HL-60 (cell line): ENCODE measurements around the gene AIFM2.
"Not testable (repeated sequence)": the region's sequence is repeated elsewhere in the genome, so short reads cannot be mapped to it uniquely, and the experiment has no call there.

Source experiments
- DNase-seq, 2 experiments: peaks; one replicate each; pipeline ENCODE4 v3.0.0-alpha.2; 2010 to 2020; ENCODE audit warnings: low read depth in 1 of 2, low spot score in 1 of 2
- H3K27ac ChIP-seq: fragments of 250-450 bp; sonication (Bioruptor Pico); replicated peaks from 2 replicates; pipeline ENCODE4 v1.5.1; 2020; ENCODE audit warnings: mild to moderate bottlenecking, moderate library complexity
- H3K27me3 ChIP-seq: fragments of 250-450 bp; sonication (Bioruptor Pico); 2 replicates; pipeline ENCODE4 v1.5.1; 2021; ENCODE audit warnings: mild to moderate bottlenecking, moderate library complexity; ENCODE audit not compliant: insufficient read depth, poor library complexity, severe bottlenecking
- H3K4me3 ChIP-seq: replicated peaks from 2 replicates; pipeline ENCODE4 v1.5.1; 2011; ENCODE audit warnings: mild to moderate bottlenecking, control low read depth, low read length; ENCODE audit not compliant: insufficient read depth
- GABPA ChIP-seq: IDR thresholded peaks from 2 replicates; pipeline ENCODE4 v1.6.1; 2012; ENCODE audit warnings: low read depth
- POLR2AphosphoS5 ChIP-seq: IDR thresholded peaks from 2 replicates; pipeline ENCODE4 v1.6.1; 2012; ENCODE audit warnings: low read depth
- SPI1 ChIP-seq: IDR thresholded peaks from 2 replicates; pipeline ENCODE4 v1.6.1; 2012; ENCODE audit warnings: low read depth, mild to moderate bottlenecking, borderline replicate concordance
- TF ChIP-seq, protein P1 (sequence below): IDR thresholded peaks from one replicate; pipeline ENCODE4 v1.5.1; 2011; ENCODE audit warnings: low read length, control low read depth, inconsistent platforms; ENCODE audit not compliant: insufficient read depth
- TF ChIP-seq, protein P2 (sequence below): IDR thresholded peaks from 2 replicates; pipeline ENCODE4 v1.6.1; 2012; ENCODE audit warnings: low read depth; ENCODE audit not compliant: insufficient replicate concordance

AIFM2 gene

DNA sequence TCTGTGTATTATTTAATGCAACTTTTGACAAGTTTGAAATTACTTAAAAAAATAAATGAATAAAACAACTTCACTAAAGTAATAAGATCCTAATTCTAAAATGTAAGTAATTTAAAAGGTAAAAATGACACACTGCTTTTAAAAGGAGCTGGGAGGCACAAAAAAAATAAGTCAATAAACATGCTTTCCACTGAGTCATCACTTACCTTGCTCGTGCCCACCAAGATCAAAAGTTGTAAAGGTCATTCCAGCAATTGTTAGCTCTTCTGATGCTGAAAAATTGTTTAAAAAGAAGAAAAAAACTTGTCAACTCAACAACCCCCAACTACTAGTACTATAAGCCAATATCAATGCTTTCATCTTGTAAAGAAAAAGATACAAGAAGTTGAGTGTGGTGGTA is 28.2 kb upstream of the AIFM2 start:
- DNase-seq: no peak
- Histone ChIP-seq H3K4me3 (no peak overlapping the region), H3K27ac (no peak overlapping the region), H3K27me3 (no peaks in the 10 kb centered on the region)
- no peak for TF ChIP-seq POLR2AphosphoS5

DNA sequence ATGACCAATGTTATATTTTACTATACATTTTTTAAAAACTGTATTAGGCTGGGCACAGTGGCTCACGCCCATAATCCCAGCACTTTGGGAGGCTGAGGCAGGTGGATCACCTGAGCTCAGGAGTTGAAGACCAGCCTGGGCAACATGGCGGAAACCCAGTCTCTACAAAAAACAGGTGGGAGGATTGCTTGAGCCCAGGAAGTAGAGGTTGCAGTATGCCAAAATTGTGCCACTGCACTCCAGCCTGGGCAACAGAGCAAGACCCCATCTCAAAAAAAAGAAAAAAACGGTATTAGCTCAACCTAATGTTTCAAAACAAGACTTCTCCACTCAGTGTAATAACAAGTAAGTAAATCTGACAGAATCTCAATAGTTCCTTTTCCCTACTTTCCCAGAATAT is 26.7 kb upstream of the AIFM2 start:
- H3K27me3 ChIP-seq, H3K27ac ChIP-seq, H3K4me3 ChIP-seq, DNase-seq: not testable (repeated sequence)

DNA sequence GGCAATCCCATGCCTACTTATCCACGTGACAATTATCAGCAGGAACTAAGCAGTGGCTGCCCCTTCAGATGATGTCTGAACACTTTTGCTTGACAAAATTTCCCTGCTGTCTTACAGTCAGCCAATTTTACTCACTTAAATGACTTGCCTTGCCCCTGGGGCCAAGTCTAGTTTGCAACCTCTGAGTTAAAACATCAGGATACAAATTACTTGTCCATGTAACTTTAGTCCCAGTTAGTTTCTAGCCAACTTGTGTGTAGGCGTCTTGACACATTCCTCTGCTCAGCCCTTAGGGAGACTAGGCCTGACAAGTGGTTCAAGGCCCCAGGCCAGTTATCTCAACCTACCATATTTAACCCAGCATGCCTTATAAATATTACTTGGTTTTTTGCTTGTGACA is 25.5 kb upstream of the AIFM2 start:
- Histone ChIP-seq H3K4me3 (no peak overlapping the region), H3K27ac (no peak overlapping the region), H3K27me3 (no peaks in the 10 kb centered on the region)
- TF ChIP-seq, protein P1, sequence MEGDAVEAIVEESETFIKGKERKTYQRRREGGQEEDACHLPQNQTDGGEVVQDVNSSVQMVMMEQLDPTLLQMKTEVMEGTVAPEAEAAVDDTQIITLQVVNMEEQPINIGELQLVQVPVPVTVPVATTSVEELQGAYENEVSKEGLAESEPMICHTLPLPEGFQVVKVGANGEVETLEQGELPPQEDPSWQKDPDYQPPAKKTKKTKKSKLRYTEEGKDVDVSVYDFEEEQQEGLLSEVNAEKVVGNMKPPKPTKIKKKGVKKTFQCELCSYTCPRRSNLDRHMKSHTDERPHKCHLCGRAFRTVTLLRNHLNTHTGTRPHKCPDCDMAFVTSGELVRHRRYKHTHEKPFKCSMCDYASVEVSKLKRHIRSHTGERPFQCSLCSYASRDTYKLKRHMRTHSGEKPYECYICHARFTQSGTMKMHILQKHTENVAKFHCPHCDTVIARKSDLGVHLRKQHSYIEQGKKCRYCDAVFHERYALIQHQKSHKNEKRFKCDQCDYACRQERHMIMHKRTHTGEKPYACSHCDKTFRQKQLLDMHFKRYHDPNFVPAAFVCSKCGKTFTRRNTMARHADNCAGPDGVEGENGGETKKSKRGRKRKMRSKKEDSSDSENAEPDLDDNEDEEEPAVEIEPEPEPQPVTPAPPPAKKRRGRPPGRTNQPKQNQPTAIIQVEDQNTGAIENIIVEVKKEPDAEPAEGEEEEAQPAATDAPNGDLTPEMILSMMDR: no peak
- TF ChIP-seq, protein P2, sequence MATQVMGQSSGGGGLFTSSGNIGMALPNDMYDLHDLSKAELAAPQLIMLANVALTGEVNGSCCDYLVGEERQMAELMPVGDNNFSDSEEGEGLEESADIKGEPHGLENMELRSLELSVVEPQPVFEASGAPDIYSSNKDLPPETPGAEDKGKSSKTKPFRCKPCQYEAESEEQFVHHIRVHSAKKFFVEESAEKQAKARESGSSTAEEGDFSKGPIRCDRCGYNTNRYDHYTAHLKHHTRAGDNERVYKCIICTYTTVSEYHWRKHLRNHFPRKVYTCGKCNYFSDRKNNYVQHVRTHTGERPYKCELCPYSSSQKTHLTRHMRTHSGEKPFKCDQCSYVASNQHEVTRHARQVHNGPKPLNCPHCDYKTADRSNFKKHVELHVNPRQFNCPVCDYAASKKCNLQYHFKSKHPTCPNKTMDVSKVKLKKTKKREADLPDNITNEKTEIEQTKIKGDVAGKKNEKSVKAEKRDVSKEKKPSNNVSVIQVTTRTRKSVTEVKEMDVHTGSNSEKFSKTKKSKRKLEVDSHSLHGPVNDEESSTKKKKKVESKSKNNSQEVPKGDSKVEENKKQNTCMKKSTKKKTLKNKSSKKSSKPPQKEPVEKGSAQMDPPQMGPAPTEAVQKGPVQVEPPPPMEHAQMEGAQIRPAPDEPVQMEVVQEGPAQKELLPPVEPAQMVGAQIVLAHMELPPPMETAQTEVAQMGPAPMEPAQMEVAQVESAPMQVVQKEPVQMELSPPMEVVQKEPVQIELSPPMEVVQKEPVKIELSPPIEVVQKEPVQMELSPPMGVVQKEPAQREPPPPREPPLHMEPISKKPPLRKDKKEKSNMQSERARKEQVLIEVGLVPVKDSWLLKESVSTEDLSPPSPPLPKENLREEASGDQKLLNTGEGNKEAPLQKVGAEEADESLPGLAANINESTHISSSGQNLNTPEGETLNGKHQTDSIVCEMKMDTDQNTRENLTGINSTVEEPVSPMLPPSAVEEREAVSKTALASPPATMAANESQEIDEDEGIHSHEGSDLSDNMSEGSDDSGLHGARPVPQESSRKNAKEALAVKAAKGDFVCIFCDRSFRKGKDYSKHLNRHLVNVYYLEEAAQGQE: no peak
- TF ChIP-seq SPI1: no peak
- TF ChIP-seq GABPA: no peak
- no peak for TF ChIP-seq POLR2AphosphoS5
- DNase-seq: no peak

DNA sequence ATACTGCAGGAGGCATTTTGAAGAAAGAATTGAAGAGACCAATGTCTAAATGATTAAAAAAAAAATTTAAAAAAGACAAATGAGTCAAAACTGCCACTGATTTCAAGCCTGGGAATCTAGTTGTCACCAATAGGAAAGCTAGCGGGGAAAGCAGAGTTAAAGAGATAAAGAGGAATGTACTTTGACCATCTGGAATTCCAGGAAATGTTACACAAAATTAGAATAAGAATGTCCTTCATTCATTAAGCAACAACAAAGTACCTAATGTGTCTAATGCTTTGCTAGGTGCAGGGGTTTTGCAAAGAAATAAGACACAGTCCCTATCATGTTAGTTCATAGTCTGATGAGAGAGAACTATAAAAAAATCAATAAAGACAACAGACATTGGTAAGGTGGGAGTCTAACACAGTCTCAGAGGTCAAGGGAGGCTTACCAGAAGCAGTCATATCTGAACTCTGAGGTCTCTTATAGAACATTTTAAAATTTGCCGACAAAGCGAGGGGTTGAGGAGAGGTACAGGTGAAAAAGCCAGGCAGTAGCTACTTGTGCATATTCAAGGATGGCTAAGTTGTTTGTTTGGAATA is 22.7 kb upstream of the AIFM2 start:
- Histone ChIP-seq H3K27ac (no peak overlapping the region), H3K4me3 (no peak overlapping the region), H3K27me3 (no peaks in the 10 kb centered on the region)
- no peak for TF ChIP-seq GABPA
- TF ChIP-seq, protein P1: no peak
- no peak for TF ChIP-seq SPI1
- TF ChIP-seq, protein P2: no peak
- no peak for TF ChIP-seq POLR2AphosphoS5
- no peak for DNase-seq

DNA sequence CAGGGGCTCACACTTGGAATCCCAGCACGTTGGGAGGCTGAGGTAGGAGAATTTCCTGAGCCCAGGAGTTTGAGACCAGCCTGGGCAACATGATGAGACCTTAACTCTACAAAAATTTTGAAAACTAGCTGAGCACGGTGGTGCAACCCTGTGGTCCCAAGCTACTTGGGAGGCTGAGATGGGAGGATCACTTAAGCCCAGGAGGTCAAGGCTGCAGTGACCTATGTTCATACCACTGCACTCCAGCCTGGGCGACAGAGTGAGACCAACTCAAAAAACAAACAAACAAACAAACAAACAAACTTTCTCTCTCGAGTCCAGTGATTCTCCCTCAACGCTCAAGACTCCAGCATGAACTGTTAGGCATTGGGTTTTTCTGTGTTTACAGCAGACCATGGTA is 15.9 kb upstream of the AIFM2 start:
- Histone ChIP-seq H3K27me3 (no peaks in the 10 kb centered on the region), H3K4me3 (no peak overlapping the region), H3K27ac (no peak overlapping the region)
- no peak for DNase-seq
- TF ChIP-seq SPI1 (no peak), GABPA (no peak)
